NOMO-1 (cell line): Measurements from ENCODE around the gene CACHD1.

Experiments used
- DNase-seq, 2 experiments: peaks; one replicate each; lab custom pipeline; 2025; ENCODE audit not compliant: unreplicated experiment in 2 of 2; lab: John Stamatoyannopoulos, UW

The CACHD1 gene

DNA sequence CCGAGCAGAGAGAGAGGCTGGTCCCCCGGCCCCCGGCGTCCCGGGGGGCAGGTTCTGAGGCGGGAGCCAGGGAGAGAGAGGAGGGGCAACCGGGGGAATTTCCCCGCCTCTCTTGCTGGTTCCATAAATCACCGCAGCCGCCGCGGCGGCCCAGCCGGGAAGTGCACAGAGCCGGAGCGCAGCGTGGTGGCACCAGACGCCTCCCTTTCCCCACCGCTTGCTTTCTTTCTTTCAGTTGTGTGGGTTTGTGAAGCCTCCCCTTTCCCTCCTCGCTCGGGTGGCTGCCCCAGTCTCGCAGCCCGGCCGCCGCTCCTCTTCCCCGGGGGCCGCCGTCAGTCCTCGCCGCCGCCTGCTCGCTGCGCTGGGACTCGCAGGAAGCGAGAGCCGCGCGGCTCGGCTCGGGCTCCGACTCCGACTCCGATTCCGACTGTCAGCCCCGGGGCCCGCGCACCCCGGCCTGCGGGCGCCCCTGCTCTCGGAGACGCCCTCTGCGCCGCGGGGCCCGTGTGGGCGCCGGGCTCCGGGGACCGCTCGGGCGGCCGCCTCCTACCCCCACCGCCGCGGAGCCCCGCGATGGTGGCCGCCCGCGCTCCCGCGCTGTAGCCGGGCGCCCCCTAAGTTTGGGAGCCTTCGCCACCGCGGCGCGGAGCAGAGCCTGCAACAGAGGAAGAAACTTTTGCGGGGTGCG, at the start of gene CACHD1:
Gene CACHD1 (plus strand): TSS at position 153 of the 688 bp plus-strand sequence. CDS start 616 bp downstream, outside the sequence.
- DNase-seq = peak; percentile 61 to 62

DNA sequence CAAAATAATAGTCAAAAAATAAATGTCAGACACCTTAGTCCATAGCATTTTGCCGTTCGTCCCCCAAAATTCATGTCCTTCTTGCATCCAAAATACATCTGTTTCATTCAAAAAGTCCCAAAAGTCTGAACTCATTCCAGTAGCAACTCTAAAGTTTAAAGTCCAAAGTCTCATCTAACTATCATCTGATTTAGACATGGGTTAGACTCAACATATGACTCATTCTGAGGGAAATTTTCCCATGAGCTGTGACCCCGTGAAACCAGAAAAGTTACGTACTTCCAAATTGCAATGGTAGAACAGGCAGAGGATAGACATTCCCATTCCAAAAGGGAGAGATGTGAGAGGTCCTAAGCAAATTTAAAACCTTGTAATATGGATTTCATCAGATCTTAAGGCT, 48.6 kb upstream of the CACHD1 start:
- no peak for DNase-seq

DNA sequence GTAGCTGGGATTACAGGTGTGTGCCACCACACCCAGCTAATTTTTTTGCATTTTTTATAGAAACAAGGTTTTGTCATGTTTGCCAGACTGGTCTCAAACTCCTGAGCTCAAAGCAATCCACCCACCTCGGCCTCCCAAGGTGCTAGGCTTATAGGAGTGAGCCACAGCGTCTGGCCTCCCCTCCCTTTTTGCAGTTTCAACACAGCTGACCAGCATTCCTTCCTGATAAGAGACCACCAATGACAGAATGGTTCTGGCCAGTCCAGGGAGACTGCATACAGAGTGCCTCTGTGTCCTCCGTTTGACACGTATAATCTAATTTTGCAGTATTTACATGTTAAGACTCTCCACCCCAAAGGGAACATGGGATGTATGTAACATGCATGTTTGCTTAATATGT, 46.4 kb upstream of the CACHD1 start:
- no peak for DNase-seq

DNA sequence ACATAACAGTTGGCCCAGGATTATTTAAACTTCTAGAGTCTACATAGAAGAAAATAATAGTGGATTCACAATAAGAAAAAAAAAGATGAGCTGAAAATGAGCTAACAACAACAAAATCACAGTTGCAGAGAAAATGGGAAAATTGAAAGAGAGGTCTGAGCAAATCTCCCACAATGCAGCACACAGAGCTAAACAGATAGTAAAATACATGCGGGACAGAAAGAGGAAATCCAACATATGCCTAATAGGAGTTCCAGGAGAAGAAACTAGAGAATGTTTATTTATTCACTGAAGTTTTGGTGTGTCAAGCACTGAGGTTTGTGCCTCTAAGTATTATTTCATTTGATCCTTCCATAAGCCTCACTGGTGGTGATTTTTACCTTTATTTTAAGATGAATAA, 45.5 kb upstream of the CACHD1 start:
- no peak for DNase-seq

DNA sequence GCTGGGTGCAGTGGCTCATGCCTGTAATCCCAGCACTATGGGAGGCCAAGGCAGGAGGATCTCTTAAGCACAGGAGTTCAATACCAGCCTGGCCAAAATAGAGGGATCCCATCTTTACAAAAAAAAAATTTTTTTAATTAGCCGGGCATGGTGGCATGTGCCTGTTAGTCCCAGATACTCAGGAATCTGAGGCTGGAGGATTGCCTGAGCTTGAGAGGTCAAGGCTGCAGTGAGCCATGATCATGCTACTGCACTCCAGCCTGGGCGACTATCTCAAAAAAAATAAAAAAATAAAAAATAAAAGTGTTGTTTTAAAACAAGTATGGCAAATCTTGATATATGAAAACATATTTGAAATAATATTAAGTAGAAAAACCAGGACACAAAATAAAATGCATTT, 44.4 kb upstream of the CACHD1 start:
- no peak for DNase-seq

DNA sequence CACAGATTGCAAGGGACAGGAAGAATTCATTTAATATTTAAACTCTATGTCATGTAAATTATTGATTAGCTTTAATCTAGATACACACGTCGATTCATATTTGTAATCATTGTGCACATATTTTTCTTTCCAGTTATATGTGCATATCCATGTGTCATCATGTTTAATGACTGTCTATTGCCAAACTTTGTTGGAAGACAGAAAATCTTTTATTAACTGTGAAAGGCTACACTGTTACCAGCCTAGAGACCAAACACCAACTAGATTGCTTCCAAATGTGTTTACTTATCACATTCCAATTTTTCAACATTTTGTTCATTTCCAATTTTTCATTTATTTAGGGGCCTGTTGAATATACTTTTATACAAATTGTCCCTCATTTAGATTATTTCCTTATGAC, 43.2 kb upstream of the CACHD1 start:
- no peak for DNase-seq

DNA sequence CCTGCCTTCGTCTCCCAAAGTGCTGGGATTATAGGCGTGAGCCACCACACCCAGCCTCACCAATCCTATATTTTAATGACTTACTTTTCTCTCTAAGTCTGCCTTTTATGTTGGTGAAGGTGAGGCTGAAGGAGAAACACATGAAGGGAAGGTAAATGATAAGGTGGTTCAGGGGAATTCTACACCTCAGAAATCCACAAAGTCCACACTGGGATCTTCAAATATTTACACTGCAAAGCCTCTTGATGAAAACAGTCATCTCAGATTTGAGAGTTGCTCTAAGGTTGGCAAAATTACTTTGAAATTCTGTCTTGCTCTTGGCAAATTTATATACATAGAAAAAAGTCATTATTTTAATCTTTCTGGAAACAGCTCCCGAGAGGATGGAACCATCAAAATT, 42.0 kb upstream of the CACHD1 start:
- DNase-seq = no peak

DNA sequence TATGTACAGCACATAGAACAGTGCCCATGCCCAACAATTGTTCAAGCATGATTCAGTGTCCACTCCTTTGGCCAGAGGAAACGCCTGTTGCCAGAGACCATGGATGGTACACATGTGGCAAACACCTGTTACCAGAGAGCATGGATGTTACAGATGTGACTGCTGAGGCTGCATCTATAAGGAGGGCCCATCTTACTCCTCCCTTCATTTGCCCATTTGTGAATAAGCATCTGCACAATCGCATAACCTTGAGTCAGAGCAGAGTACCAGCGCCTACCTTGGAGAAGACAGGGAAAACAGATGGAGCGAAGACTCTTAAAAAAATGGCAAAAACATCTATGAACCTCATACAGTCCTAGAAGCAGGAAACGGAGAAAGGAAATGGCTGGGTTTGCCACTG, 36.6 kb upstream of the CACHD1 start:
- no peak for DNase-seq

DNA sequence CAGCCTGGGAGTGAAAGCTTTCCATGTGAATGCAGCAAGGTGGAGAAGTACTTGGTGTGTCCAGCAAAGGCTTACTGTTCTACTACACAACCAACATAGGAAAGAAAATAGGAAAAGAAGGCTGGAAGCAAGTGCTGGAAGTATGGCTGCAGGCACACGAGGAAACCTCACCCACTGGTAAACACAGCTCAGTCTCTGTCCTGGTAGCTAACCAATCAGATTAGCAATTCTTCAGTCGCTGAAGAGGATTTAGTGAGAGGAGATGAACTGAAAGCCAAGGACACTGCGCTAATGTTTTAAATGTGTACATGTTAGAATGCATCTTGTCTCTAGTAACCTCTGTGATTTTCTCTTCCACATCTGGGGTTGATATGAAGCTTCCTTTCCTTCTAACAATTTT, 36.2 kb upstream of the CACHD1 start:
- DNase-seq = no peak

DNA sequence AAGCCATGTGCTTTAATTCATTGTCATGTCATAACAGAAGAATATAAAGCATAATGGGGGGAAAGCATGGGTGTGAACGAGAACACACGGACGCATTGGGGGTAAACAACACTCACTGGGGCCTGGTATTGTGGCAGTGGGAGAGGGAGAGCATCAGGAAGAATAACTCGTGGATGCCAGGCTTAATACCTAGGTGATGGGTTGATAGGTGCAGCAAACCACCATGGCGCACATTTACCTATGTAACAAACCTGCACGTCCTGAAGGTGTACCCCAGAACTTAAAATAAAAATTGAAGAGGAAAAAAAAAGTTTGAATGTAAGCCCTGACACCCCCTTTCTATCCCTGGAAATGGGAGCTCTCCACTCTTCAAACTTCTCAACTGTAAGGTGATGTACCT, 34.9 kb upstream of the CACHD1 start:
- no peak for DNase-seq

DNA sequence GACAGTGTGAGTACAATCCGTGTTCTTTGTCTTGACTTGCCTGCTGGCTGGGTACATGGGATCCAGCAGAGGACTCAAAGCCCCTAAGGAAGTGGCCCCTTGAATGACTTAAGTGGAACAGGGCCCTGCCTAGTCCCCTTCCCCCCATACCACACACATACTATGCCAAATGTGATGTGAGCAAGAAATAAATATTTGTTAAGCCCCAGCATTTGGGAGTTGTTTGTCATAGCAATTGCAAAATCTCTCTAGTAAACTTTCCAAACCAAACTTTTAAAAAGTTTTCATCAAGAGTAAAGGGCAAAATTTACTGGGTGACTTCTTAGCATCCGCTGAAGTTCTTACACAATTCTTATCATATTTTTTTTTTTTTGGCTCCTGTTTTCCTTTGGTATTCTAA, 32.5 kb upstream of the CACHD1 start:
- no peak for DNase-seq

DNA sequence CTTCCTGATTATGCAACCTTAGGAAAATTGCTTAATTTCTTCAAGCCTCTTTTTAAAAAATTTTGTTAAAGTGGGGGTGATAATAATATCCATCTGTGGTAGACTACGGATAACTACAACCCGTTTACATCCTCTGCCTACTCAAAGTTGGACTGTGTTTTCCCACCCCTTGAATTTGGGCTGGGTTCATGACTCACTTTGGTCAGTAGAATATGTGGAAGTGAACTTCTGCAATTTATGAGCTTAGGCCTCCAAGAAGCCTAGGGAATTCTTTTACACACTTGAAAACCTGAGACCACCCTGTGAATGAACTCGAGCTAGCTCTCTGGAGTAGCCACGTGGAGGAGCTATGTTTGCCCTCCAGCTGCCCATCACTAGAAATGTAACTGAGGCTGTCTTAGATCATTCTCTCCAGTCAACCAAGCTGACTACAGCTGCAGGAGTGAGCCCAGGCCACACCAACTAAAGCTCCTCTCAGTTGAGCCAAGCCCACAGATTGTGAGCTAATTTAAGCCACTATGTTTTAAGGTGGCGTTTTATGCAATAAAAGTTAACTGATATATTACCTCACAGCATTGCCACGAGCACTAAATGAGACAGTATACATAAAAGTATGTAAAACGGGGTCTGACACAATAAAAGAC, 29.6 kb upstream of the CACHD1 start:
- DNase-seq = peak; percentile 66 to 72

DNA sequence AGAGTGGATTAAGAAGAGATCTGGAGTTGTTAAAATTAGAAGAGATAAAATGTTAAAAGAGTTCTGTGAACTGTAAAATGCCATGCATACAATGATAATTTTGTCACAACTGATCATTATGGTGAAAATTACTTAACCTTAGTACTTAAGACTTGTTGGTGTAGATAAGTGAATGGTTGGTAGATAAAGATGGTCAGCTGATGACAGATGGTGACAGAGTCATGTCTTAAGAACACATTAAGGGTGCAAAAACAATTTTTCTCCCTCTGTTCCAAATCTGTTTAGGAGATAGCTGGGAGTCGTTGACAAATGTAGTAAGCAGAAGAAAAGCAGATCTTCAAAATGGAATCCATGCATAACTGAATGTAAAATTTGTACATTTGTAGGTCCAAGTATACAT, 18.5 kb upstream of the CACHD1 start:
- no peak for DNase-seq

DNA sequence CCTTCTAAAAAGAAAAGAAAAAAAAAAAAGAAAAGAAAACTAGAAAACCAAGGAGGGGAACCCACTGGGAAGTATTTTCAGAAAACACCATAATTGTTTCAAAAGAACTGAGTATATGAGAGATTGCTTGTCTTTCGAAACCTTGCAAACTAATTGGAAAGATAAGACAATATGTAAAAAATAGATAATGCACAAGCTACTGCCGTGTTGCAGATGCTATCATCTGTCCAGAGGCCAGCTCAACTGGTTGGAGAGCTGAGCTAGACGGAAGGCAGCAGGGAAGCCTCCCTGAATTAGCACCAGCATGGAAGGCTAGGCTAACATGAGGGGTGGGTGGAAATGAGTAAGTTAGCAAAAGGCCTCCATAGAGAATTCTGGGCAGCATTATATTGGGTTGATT, 16.2 kb upstream of the CACHD1 start:
- no peak for DNase-seq

DNA sequence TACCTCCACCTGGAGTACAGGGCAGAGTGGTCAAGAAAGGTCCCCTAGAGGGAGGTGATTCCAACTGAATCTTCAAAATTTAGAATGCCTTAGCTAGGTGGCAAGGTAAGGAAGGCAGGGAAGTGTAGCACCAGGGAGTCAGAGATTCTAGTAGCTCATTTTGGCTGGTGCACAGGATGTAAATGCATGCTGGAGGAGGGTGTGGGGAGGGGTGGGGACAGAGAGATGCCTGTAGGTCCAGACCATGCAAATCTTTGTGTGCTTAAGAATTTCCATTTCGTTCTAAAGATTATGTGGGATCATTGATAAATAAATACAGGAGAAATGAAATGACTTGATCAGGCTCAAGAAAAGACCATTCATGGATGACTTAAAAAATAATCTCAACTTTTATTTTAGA, 11.0 kb upstream of the CACHD1 start:
- DNase-seq = no peak

DNA sequence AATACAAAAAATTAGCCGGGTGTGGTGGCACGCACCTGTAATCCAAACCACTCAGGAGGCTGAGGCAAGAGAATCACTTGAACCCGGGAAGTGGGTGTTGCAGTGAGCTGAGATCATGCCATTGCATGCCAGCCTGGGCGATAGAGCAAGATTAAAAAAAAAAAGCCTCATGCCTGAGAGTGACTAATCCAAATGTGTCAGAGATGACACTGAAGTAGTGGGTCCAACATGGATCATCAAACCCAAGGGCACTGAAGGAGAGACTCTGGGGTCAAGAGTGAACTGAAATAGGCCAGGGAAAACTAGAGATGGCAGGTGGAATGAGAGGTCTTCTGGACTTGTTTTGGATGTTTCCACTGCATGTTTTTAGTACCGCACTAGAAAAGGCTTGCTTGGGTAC, 10.2 kb upstream of the CACHD1 start:
- DNase-seq = no peak

DNA sequence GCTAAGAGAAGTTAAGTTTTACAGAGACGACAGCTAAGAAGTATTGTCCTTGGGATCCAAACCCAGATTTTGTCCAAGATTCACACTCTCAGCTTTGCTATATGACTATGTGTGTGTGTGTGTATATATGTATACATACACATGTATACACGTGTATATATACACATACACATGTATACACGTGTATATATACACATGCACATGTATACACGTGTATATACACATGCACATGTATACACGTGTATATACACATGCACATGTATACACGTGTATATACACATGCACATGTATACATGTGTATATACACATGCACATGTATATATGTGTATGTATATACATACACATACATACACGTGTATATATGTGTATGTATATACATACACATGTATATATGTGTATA, 3.9 kb upstream of the CACHD1 start:
- DNase-seq = no peak

DNA sequence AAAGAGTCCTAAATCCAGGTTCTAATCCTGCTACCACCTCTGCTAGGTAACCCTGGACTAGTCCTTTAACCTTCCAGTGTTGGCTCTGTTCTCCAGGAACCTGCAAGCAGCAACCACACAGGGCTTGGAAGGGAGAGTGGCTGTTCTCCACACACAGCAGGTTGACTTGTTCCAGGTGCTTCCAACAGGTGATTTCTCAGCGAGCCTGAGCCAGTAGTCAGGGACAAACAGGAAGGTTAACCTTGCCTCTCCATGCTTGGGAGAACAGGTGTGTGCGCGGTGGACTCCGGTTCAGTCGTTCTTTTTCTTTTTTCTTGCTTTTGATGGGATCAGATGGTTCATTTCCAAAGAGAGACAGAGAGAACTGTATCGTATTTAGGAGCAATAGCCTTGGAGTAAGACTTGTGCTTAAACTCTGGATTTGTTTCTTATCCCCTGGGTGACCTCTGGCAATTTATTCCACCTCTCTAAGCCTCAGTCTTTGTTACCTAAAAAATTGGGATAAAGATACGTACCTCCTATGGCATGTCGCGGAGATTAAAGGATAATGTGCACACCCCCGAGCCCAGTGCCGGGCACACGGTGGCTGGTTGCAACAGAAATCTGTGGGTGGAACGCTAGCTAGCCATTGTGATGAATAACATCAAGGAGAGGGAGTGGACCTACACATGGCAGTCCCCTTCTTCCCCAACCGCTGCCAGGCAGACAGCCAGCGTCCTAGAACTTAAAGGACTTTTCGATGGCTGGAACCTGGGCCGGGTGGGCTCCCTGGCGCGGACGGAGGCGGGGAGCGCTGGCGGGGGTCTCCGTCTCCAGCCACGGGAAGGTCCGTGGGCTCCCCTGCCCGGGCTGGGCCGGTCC, 583 bp upstream of the CACHD1 start:
- DNase-seq = no peak

DNA sequence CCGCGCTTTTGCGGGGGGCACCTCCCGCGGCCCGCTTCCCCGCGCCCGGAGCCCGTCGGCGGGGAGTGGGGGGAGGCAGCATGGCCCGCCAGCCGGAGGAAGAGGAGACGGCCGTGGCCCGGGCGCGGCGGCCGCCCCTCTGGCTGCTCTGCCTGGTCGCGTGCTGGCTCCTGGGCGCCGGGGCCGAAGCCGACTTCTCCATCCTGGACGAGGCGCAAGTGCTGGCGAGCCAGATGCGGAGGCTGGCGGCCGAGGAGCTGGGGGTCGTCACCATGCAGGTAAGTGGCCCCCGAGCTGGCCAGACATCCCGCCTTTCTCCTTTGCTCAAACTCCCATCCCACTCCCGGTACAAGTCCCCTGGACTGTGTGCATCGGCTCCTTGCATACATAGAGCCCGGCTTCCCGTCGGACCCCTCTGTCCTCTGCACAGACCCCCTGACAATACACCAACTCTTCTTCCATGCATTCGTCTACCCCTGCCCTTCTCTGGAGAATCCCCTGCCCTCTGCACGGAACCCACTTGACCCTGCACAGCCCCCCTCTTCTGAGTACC, 812 bp downstream of the CACHD1 start:
- peak; percentile 36 to 38 for DNase-seq

DNA sequence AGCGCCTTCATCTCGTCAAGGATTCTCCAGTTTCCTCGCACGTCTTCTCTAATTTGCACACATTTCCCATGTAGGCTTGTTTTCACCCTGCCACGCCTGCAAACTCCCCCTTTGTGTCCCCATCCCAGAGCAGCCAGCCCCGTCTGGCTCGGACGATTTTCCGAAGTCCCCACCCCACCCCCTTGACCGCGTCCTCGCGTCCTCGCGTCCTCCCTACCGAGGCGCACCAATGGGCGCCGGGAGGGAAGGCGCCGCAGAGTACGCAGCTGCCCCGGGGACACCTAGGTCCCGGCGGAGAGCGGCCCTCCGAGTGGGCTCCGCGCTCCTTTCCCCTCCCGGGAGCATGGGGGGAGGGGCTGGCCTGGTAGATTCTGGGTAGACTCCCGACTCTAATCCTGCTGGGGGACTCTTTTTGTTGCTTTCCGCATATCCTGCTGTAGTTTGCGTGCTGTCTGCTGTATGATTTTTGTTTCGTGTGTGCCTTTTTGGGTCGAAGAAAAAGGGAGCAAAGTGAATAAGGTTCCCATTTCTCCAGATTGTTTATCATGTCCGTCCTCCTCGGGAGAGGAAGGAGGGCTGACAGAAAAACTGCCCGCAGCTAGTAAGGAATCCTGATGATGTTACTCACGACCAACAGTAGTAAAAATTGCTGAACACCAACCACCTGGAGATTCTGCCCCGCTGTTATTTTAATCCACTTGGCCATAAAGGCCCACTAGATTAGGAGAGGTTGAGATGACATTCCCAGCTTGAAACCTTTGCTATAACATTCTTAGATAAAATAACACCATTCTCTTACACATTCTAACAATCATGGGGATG, 1.5 kb downstream of the CACHD1 start:
- no peak for DNase-seq

DNA sequence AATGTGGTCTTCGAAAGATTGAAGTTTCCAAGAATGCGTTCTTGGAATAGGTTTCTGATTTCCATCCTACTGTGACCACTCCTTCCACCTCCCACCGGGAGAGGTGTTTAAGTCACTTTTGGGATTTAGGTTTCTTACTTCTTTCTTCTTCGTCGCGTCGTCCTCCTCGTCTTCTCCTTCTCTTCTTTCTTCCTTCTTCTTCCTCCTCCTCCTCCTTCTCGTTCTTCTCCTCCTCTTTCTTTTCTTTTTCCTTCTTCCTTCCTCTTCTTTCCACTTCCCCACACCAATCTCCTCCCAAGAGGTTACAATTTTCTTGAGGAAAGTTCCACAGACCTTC, 2.1 kb downstream of the CACHD1 start:
- no peak for DNase-seq
